ENCODE results near the gene WASL.
"Not testable (repeated sequence)": the region's sequence is repeated elsewhere in the genome, so short reads cannot be mapped to it uniquely, and the experiment has no call there.

WASL gene

GRCh38 chr7:123782071-123782798 lies 33.4 kb upstream of the WASL start:
- Histone ChIP-seq H3K27ac (ENCODE audit: insufficient read depth in 1 of 2, low read depth in 1 of 2, low read length in 2 of 2, poor library complexity in 1 of 2, severe bottlenecking in 2 of 2) (no peak overlapping the region), H3K36me3 (ENCODE audit: control insufficient read depth in 4 of 4, insufficient read depth in 4 of 4, low read length in 3 of 4) (no peaks in the 10 kb centered on the region), H3K4me3 (ENCODE audit: control insufficient read depth in 1 of 7, extremely low read depth in 1 of 7, insufficient read depth in 4 of 7, low read depth in 2 of 7, low read length in 6 of 7) (no peak overlapping the region), H3K9me3 (ENCODE audit: control extremely low read depth in 1 of 5, control insufficient read depth in 4 of 5, insufficient read depth in 2 of 5, low read depth in 1 of 5, low read length in 4 of 5) (no peaks in the 10 kb centered on the region), H3K4me1 (ENCODE audit: control extremely low read depth in 1 of 4, control insufficient read depth in 4 of 4, insufficient read depth in 4 of 4, low read length in 3 of 4) (peaks cover 0 to 10% (median 0%) of the 10 kb centered on the region in 4 experiments), H3K27me3 (replicated peaks in 2 of 5; ENCODE audit: control insufficient read depth in 4 of 5, insufficient read depth in 5 of 5, low read length in 4 of 5) (peaks cover 0 to 2% (median 0%) of the 10 kb centered on the region in 5 experiments)
- ChIA-PET POLR2A (no interaction called here), CTCF (no interaction called here)
- WGBS (ENCODE audit: insufficient coverage), result no CpG with 5 or more reads among the region's 2 CpGs
- DNase-seq, result no peak

- peaks cover 0 to 10% (median 0%) of the 10 kb centered on the region in 4 experiments for H3K4me1 ChIP-seq (ENCODE audit: control extremely low read depth in 1 of 4, control insufficient read depth in 4 of 4, insufficient read depth in 4 of 4, low read length in 3 of 4)
- H3K36me3 ChIP-seq (ENCODE audit: control insufficient read depth in 4 of 4, insufficient read depth in 4 of 4, low read length in 3 of 4); DNase-seq; H3K27ac ChIP-seq (ENCODE audit: insufficient read depth in 1 of 2, low read depth in 1 of 2, low read length in 2 of 2, poor library complexity in 1 of 2, severe bottlenecking in 2 of 2); POLR2A ChIA-PET; H3K27me3 ChIP-seq (replicated peaks in 2 of 5; ENCODE audit: control insufficient read depth in 4 of 5, insufficient read depth in 5 of 5, low read length in 4 of 5); H3K4me3 ChIP-seq (ENCODE audit: control insufficient read depth in 1 of 7, extremely low read depth in 1 of 7, insufficient read depth in 4 of 7, low read depth in 2 of 7, low read length in 6 of 7); H3K9me3 ChIP-seq (ENCODE audit: control extremely low read depth in 1 of 5, control insufficient read depth in 4 of 5, insufficient read depth in 2 of 5, low read depth in 1 of 5, low read length in 4 of 5): not testable (repeated sequence)
- CTCF ChIA-PET, result interaction anchor here (1.1 to 1.2 kb wide), 2 partner anchors 12 to 31 kb away, joined by 3 read pairs; no protein-coding TSS in a partner anchor
- no CpG with 5 or more reads among the region's 2 CpGs for WGBS (ENCODE audit: insufficient coverage)
Observed at GRCh38 chr7:123780472-123780871, 31.7 kb upstream of the WASL start.

- Histone ChIP-seq H3K4me3 (ENCODE audit: control insufficient read depth in 1 of 7, extremely low read depth in 1 of 7, insufficient read depth in 4 of 7, low read depth in 2 of 7, low read length in 6 of 7) (no peak overlapping the region), H3K36me3 (ENCODE audit: control insufficient read depth in 4 of 4, insufficient read depth in 4 of 4, low read length in 3 of 4) (no peaks in the 10 kb centered on the region), H3K4me1 (ENCODE audit: control extremely low read depth in 1 of 4, control insufficient read depth in 4 of 4, insufficient read depth in 4 of 4, low read length in 3 of 4) (no peaks in the 10 kb centered on the region), H3K27me3 (replicated peaks in 2 of 5; ENCODE audit: control insufficient read depth in 4 of 5, insufficient read depth in 5 of 5, low read length in 4 of 5) (peaks cover 0 to 1% (median 0%) of the 10 kb centered on the region in 5 experiments), H3K27ac (ENCODE audit: insufficient read depth in 1 of 2, low read depth in 1 of 2, low read length in 2 of 2, poor library complexity in 1 of 2, severe bottlenecking in 2 of 2) (no peak overlapping the region), H3K9me3 (ENCODE audit: control extremely low read depth in 1 of 5, control insufficient read depth in 4 of 5, insufficient read depth in 2 of 5, low read depth in 1 of 5, low read length in 4 of 5) (no peaks in the 10 kb centered on the region)
- CTCF ChIA-PET, result interaction anchor here (0.9 kb wide), 1 partner anchor 25 kb away, joined by 3 read pairs; the partner anchor contains the start of gene WASL
- 95% methylated on average over 4 of the region's 4 CpGs for WGBS (ENCODE audit: insufficient coverage)
- POLR2A ChIA-PET, result no interaction called here
- DNase-seq, result no peak
Observed at GRCh38 chr7:123774496-123774895, 25.7 kb upstream of the WASL start.

GRCh38 chr7:123773481-123773880 lies 24.7 kb upstream of the WASL start:
- Histone ChIP-seq H3K36me3 (ENCODE audit: control insufficient read depth in 4 of 4, insufficient read depth in 4 of 4, low read length in 3 of 4) (no peaks in the 10 kb centered on the region), H3K4me1 (ENCODE audit: control extremely low read depth in 1 of 4, control insufficient read depth in 4 of 4, insufficient read depth in 4 of 4, low read length in 3 of 4) (no peaks in the 10 kb centered on the region), H3K4me3 (ENCODE audit: control insufficient read depth in 1 of 7, extremely low read depth in 1 of 7, insufficient read depth in 4 of 7, low read depth in 2 of 7, low read length in 6 of 7) (no peak overlapping the region), H3K9me3 (ENCODE audit: control extremely low read depth in 1 of 5, control insufficient read depth in 4 of 5, insufficient read depth in 2 of 5, low read depth in 1 of 5, low read length in 4 of 5) (no peaks in the 10 kb centered on the region), H3K27ac (ENCODE audit: insufficient read depth in 1 of 2, low read depth in 1 of 2, low read length in 2 of 2, poor library complexity in 1 of 2, severe bottlenecking in 2 of 2) (no peak overlapping the region), H3K27me3 (replicated peaks in 2 of 5; ENCODE audit: control insufficient read depth in 4 of 5, insufficient read depth in 5 of 5, low read length in 4 of 5) (peaks cover 0 to 1% (median 0%) of the 10 kb centered on the region in 5 experiments)
- ChIA-PET CTCF (interaction anchor here (1.1 kb wide), 1 partner anchor 9 kb away, joined by 3 read pairs; no protein-coding TSS in a partner anchor), POLR2A (no interaction called here)
- no CpG with 5 or more reads among the region's 3 CpGs for WGBS (ENCODE audit: insufficient coverage)
- no peak for DNase-seq

- ChIA-PET CTCF (interaction anchor here (0.8 to 1.1 kb wide), 2 partner anchors 8 to 18 kb away, joined by 3 read pairs; no protein-coding TSS in a partner anchor), POLR2A (interaction anchor here (0.6 kb wide), 1 partner anchor 73 kb away, joined by 3 read pairs; no protein-coding TSS in a partner anchor)
- no peak for DNase-seq
- Histone ChIP-seq H3K4me1 (ENCODE audit: control extremely low read depth in 1 of 4, control insufficient read depth in 4 of 4, insufficient read depth in 4 of 4, low read length in 3 of 4) (no peaks in the 10 kb centered on the region), H3K27ac (ENCODE audit: insufficient read depth in 1 of 2, low read depth in 1 of 2, low read length in 2 of 2, poor library complexity in 1 of 2, severe bottlenecking in 2 of 2) (no peak overlapping the region), H3K4me3 (ENCODE audit: control insufficient read depth in 1 of 7, extremely low read depth in 1 of 7, insufficient read depth in 4 of 7, low read depth in 2 of 7, low read length in 6 of 7) (no peak overlapping the region), H3K27me3 (replicated peaks in 2 of 5; ENCODE audit: control insufficient read depth in 4 of 5, insufficient read depth in 5 of 5, low read length in 4 of 5) (peaks cover 0 to 1% (median 0%) of the 10 kb centered on the region in 5 experiments), H3K9me3 (ENCODE audit: control extremely low read depth in 1 of 5, control insufficient read depth in 4 of 5, insufficient read depth in 2 of 5, low read depth in 1 of 5, low read length in 4 of 5) (no peaks in the 10 kb centered on the region), H3K36me3 (ENCODE audit: control insufficient read depth in 4 of 4, insufficient read depth in 4 of 4, low read length in 3 of 4) (no peaks in the 10 kb centered on the region)
- 85% methylated on average over 2 of the region's 3 CpGs for WGBS (ENCODE audit: insufficient coverage)
Observed at GRCh38 chr7:123772652-123773051, 23.8 kb upstream of the WASL start.

GRCh38 chr7:123771846-123772245 lies 23.0 kb upstream of the WASL start:
- no peaks in the 10 kb centered on the region for H3K36me3 ChIP-seq (ENCODE audit: control insufficient read depth in 4 of 4, insufficient read depth in 4 of 4, low read length in 3 of 4)
- no peaks in the 10 kb centered on the region for H3K4me1 ChIP-seq (ENCODE audit: control extremely low read depth in 1 of 4, control insufficient read depth in 4 of 4, insufficient read depth in 4 of 4, low read length in 3 of 4)
- no peak for DNase-seq
- POLR2A ChIA-PET, result no interaction called here
- CTCF ChIA-PET, result no interaction called here
- 100% methylated on average over 1 of the region's 2 CpGs for WGBS (ENCODE audit: insufficient coverage)
- no peak overlapping the region for H3K27ac ChIP-seq (ENCODE audit: insufficient read depth in 1 of 2, low read depth in 1 of 2, low read length in 2 of 2, poor library complexity in 1 of 2, severe bottlenecking in 2 of 2)
- H3K27me3 ChIP-seq (replicated peaks in 2 of 5; ENCODE audit: control insufficient read depth in 4 of 5, insufficient read depth in 5 of 5, low read length in 4 of 5), result peaks cover 0 to under 1% (median 0%) of the 10 kb centered on the region in 5 experiments
- H3K9me3 ChIP-seq (ENCODE audit: control extremely low read depth in 1 of 5, control insufficient read depth in 4 of 5, insufficient read depth in 2 of 5, low read depth in 1 of 5, low read length in 4 of 5), result no peaks in the 10 kb centered on the region
- H3K4me3 ChIP-seq (ENCODE audit: control insufficient read depth in 1 of 7, extremely low read depth in 1 of 7, insufficient read depth in 4 of 7, low read depth in 2 of 7, low read length in 6 of 7), result no peak overlapping the region

- H3K27ac ChIP-seq (ENCODE audit: insufficient read depth in 1 of 2, low read depth in 1 of 2, low read length in 2 of 2, poor library complexity in 1 of 2, severe bottlenecking in 2 of 2), result no peak overlapping the region
- no peak for DNase-seq
- 100% methylated on average over 2 of the region's 2 CpGs for WGBS (ENCODE audit: insufficient coverage)
- no peaks in the 10 kb centered on the region for H3K27me3 ChIP-seq (replicated peaks in 2 of 5; ENCODE audit: control insufficient read depth in 4 of 5, insufficient read depth in 5 of 5, low read length in 4 of 5)
- no peak overlapping the region for H3K4me3 ChIP-seq (ENCODE audit: control insufficient read depth in 1 of 7, extremely low read depth in 1 of 7, insufficient read depth in 4 of 7, low read depth in 2 of 7, low read length in 6 of 7)
- H3K4me1 ChIP-seq (ENCODE audit: control extremely low read depth in 1 of 4, control insufficient read depth in 4 of 4, insufficient read depth in 4 of 4, low read length in 3 of 4), result no peaks in the 10 kb centered on the region
- POLR2A ChIA-PET, result no interaction called here
- H3K9me3 ChIP-seq (ENCODE audit: control extremely low read depth in 1 of 5, control insufficient read depth in 4 of 5, insufficient read depth in 2 of 5, low read depth in 1 of 5, low read length in 4 of 5), result no peaks in the 10 kb centered on the region
- CTCF ChIA-PET, result no interaction called here
- no peaks in the 10 kb centered on the region for H3K36me3 ChIP-seq (ENCODE audit: control insufficient read depth in 4 of 4, insufficient read depth in 4 of 4, low read length in 3 of 4)
Observed at GRCh38 chr7:123771256-123771655, 22.5 kb upstream of the WASL start.
